Inferior parietal cortex (tissue), 1 donor: ENCODE measurements around the gene CRB3.

ENCODE experiments used
- DNase-seq: peaks from one replicate; pipeline ENCODE4 v3.0.0-alpha.2; 2016; ENCODE audit errors: extremely low spot score

The CRB3 gene

GRCh38 chr19:6466526-6467248 is 2.6 kb downstream of the CRB3 start:
- DNase-seq = no peak

GRCh38 chr19:6467384-6467783 is 3.3 kb downstream of the CRB3 start:
- DNase-seq = no peak

- no peak for DNase-seq
Measured at GRCh38 chr19:6470173-6470572, 6.1 kb downstream of the CRB3 start.

GRCh38 chr19:6471076-6471475 is 7.0 kb downstream of the CRB3 start:
- DNase-seq = no peak

- no peak for DNase-seq
Measured at GRCh38 chr19:6472713-6473112, 8.6 kb downstream of the CRB3 start.

- DNase-seq = no peak
Measured at GRCh38 chr19:6473647-6474046, 9.6 kb downstream of the CRB3 start.

GRCh38 chr19:6475321-6476108 is 11.4 kb downstream of the CRB3 start:
- no peak for DNase-seq

GRCh38 chr19:6476155-6476895 is 12.3 kb downstream of the CRB3 start:
- peak; percentile 67 for DNase-seq

- DNase-seq = no peak
Measured at GRCh38 chr19:6476896-6477431, 12.9 kb downstream of the CRB3 start.

- DNase-seq = no peak
Measured at GRCh38 chr19:6478815-6479214, 14.7 kb downstream of the CRB3 start.

GRCh38 chr19:6479836-6480398 is 15.8 kb downstream of the CRB3 start:
- DNase-seq = no peak

GRCh38 chr19:6480848-6481415 is 16.9 kb downstream of the CRB3 start:
- no peak for DNase-seq

- DNase-seq = no peak
Measured at GRCh38 chr19:6481541-6482342, 17.7 kb downstream of the CRB3 start, which contains the start of gene DENND1C. Gene DENND1C, minus strand, starts transcription at chr19:6481787. Its CDS starts 92 bp downstream, at chr19:6481695.

- no peak for DNase-seq
Measured at GRCh38 chr19:6482343-6482686, 18.2 kb downstream of the CRB3 start.

GRCh38 chr19:6483235-6483634 is 19.2 kb downstream of the CRB3 start:
- no peak for DNase-seq

GRCh38 chr19:6484230-6484629 is 20.2 kb downstream of the CRB3 start:
- no peak for DNase-seq

GRCh38 chr19:6484831-6485230 is 20.8 kb downstream of the CRB3 start:
- no peak for DNase-seq

GRCh38 chr19:6489278-6490061 is 25.4 kb downstream of the CRB3 start:
- peak; percentile 32 for DNase-seq

GRCh38 chr19:6490134-6490533 is 26.1 kb downstream of the CRB3 start:
- DNase-seq = no peak
